Endothelial cell of umbilical vein (primary cell): ENCODE measurements around the gene CRHR2. TPM values are rescaled to one million over a fixed set of nuclear protein-coding genes. Genes with fewer than 3 reads are reported as not detected.

Experiments
- BruUV-seq: library from RNA; stranded (reverse); fragments of 400-500 nt; replicated peaks from 2 replicates; lab custom pipeline; 2021; lab: Mats Ljungman, UMichigan
- CTCF ChIA-PET: fragments of 300-600, 350-600 bp; sonication (Branson Sonifier 250); formaldehyde crosslinking; loops from one replicate; lab custom pipeline; 2021; ENCODE audit warnings: antibody characterized with exemption, inconsistent platforms; lab: Charles Lee
- POLR2A ChIA-PET: fragments of 300-600, 350-600 bp; sonication (Branson Sonifier 250); formaldehyde crosslinking; loops from one replicate; lab custom pipeline; 2021; ENCODE audit warnings: antibody characterized with exemption, inconsistent platforms; lab: Charles Lee
- DNase-seq: peaks from one replicate; pipeline ENCODE4 v3.0.0-alpha.2; 2011; ENCODE audit warnings: low read depth, low spot score
- FAIRE-seq: peaks from 2 replicates; lab custom pipeline; 2011; peaks lifted over from hg19 to GRCh38; lab: Jason Lieb, UNC
- H2AFZ ChIP-seq: 2 replicates; pipeline ENCODE4 v1.6.0; 2012; ENCODE audit warnings: low read depth, low read length, control low read depth, inconsistent platforms
- H3K27ac ChIP-seq: 2 replicates; pipeline ENCODE4 v1.5.1; 2011; ENCODE audit warnings: low read depth, mild to moderate bottlenecking, control low read depth, low read length, moderate library complexity; ENCODE audit not compliant: insufficient read depth
- H3K27me3 ChIP-seq, 2 experiments: 2 replicates each; pipeline versions ENCODE4 v1.6.0 to v1.6.1; 2011; ENCODE audit warnings: low read length in 2 of 2, mixed read lengths in 1 of 2; ENCODE audit not compliant: control insufficient read depth in 2 of 2, insufficient read depth in 2 of 2
- H3K36me3 ChIP-seq, 2 experiments: 2 replicates in 1 of 2; 3 replicates in 1 of 2; pipeline ENCODE4 v1.5.1; 2011; ENCODE audit warnings: low read length in 2 of 2, mild to moderate bottlenecking in 1 of 2, moderate library complexity in 1 of 2; ENCODE audit not compliant: control insufficient read depth in 2 of 2, insufficient read depth in 2 of 2; ENCODE audit errors: extremely low read depth in 1 of 2
- H3K4me1 ChIP-seq: 3 replicates; pipeline ENCODE4 v1.5.1; 2011; ENCODE audit warnings: mild to moderate bottlenecking, low read length; ENCODE audit not compliant: control insufficient read depth, insufficient read depth; ENCODE audit errors: extremely low read depth
- H3K4me2 ChIP-seq: 2 replicates; pipeline ENCODE4 v1.6.1; 2011; ENCODE audit warnings: low read length, control low read depth, mixed read lengths; ENCODE audit not compliant: insufficient read depth
- H3K4me3 ChIP-seq, 3 experiments: fragments of 200-600 bp in 1 of 3; sonication (generic), shearing (Covaris generic) in 1 of 3; replicated peaks in 1 of 3; 2 replicates each; pipeline ENCODE4 v1.5.1; 2011 to 2016; ENCODE audit warnings: control low read depth in 3 of 3, low read length in 3 of 3, mild to moderate bottlenecking in 2 of 3, inconsistent platforms in 1 of 3, low read depth in 1 of 3, moderate library complexity in 1 of 3; ENCODE audit not compliant: insufficient read depth in 1 of 3
- H3K79me2 ChIP-seq: 2 replicates; pipeline ENCODE4 v1.6.0; 2012; ENCODE audit warnings: low read length, inconsistent platforms; ENCODE audit not compliant: control insufficient read depth, insufficient read depth
- H3K9ac ChIP-seq: replicated peaks from 2 replicates; pipeline ENCODE3; 2011; ENCODE audit warnings: low read length, control low read depth; ENCODE audit not compliant: insufficient read depth; ENCODE audit errors: extremely low read depth
- H3K9me1 ChIP-seq: replicated peaks from 3 replicates; pipeline ENCODE4 v1.6.0; 2011; ENCODE audit warnings: mild to moderate bottlenecking, low read length; ENCODE audit not compliant: control insufficient read depth, insufficient read depth; ENCODE audit errors: extremely low read depth
- H3K9me3 ChIP-seq: replicated peaks from 2 replicates; pipeline ENCODE4 v1.5.1; 2012; ENCODE audit warnings: low read length, inconsistent platforms; ENCODE audit not compliant: control insufficient read depth, insufficient read depth
- H4K20me1 ChIP-seq: replicated peaks from 2 replicates; pipeline ENCODE3; 2011; ENCODE audit warnings: mild to moderate bottlenecking, low read length; ENCODE audit not compliant: control insufficient read depth, insufficient read depth; ENCODE audit errors: extremely low read depth
- EZH2 ChIP-seq: IDR thresholded peaks from 2 replicates; pipeline ENCODE4 v1.6.1; 2012; ENCODE audit warnings: borderline replicate concordance, low read depth, mild to moderate bottlenecking, moderate library complexity, low read length, inconsistent platforms; ENCODE audit not compliant: severe bottlenecking
- FOS ChIP-seq: IDR thresholded peaks from 2 replicates; pipeline ENCODE4 v1.6.1; 2011; ENCODE audit warnings: mild to moderate bottlenecking, low read length, moderate library complexity, borderline replicate concordance; ENCODE audit not compliant: insufficient read depth
- GATA2 ChIP-seq: IDR thresholded peaks from 2 replicates; pipeline ENCODE4 v1.7.0; 2011; ENCODE audit warnings: low read depth, mild to moderate bottlenecking, moderate library complexity, mixed read lengths, low read length; ENCODE audit not compliant: insufficient read length, insufficient read depth
- JUN ChIP-seq: IDR thresholded peaks from 2 replicates; pipeline ENCODE4 v1.6.1; 2011; ENCODE audit warnings: borderline replicate concordance, low read depth; ENCODE audit not compliant: insufficient read length, insufficient read depth
- MYC ChIP-seq: IDR thresholded peaks from one replicate; pipeline ENCODE4 v1.6.1; 2011; ENCODE audit warnings: mild to moderate bottlenecking, low read depth, low read length
- POLR2A ChIP-seq: IDR thresholded peaks from 2 replicates; pipeline ENCODE4 v1.6.1; 2012; ENCODE audit warnings: low read depth, mild to moderate bottlenecking, control low read depth, low read length
- POLR2AphosphoS5 ChIP-seq: IDR thresholded peaks from 2 replicates; pipeline ENCODE4 v1.6.1; 2012; ENCODE audit warnings: low read depth, mild to moderate bottlenecking, control low read depth, low read length, moderate library complexity; ENCODE audit not compliant: insufficient read depth
- dilution Hi-C: fragments of 300-500 bp; cut with MboI; formaldehyde crosslinking; loops from one replicate; pipeline ENCODE4 v1.15.0; 2019; ENCODE audit warnings: low sequenced_read_pairs; ENCODE audit not compliant: extremely low pct_ligation_motif_present
- intact Hi-C: fragments of 100-400 bp; cut with micrococcal nuclease; formaldehyde crosslinking; loops from one replicate; pipeline ENCODE4 v1.10.0; 2022
- polyA plus RNA-seq, 4 experiments: library from polyadenylated mRNA; depleted of rRNA in 3 of 4; stranded (reverse) in 3 of 4; unstranded in 1 of 4; fragments of >200 nt; gene quantifications; 2 replicates each; pipeline versions ENCODE4 v1.2.1 to v1.2.3, GENCODE V29; 2011 to 2012; ENCODE audit warnings: missing spikeins in 1 of 4
- total RNA-seq: library from RNA; stranded (reverse); gene quantifications from 2 replicates; pipeline ENCODE4 v1.2.3, GENCODE V29; 2021
- TF ChIP-seq, protein P1 (sequence below): IDR thresholded peaks from 2 replicates; pipeline ENCODE4 v1.6.1; 2011; ENCODE audit not compliant: insufficient read depth, insufficient read length
- TF ChIP-seq, protein P2 (sequence below), 2 donors: IDR thresholded peaks; 1 replicate in 1 of 2; 2 replicates in 1 of 2; pipeline ENCODE4 v1.5.1; 2011; ENCODE audit warnings: low read length in 2 of 2, mild to moderate bottlenecking in 2 of 2, moderate library complexity in 2 of 2, control low read depth in 1 of 2, inconsistent platforms in 1 of 2, low read depth in 1 of 2; ENCODE audit not compliant: insufficient read depth in 1 of 2; ENCODE audit errors: extremely low read depth in 1 of 2

CRHR2 gene
- total and polyA plus RNA-seq, 2 donors (not counting 3 experiments of a cell fraction or from before 2014, with no cell fraction given) = not detected

DNA sequence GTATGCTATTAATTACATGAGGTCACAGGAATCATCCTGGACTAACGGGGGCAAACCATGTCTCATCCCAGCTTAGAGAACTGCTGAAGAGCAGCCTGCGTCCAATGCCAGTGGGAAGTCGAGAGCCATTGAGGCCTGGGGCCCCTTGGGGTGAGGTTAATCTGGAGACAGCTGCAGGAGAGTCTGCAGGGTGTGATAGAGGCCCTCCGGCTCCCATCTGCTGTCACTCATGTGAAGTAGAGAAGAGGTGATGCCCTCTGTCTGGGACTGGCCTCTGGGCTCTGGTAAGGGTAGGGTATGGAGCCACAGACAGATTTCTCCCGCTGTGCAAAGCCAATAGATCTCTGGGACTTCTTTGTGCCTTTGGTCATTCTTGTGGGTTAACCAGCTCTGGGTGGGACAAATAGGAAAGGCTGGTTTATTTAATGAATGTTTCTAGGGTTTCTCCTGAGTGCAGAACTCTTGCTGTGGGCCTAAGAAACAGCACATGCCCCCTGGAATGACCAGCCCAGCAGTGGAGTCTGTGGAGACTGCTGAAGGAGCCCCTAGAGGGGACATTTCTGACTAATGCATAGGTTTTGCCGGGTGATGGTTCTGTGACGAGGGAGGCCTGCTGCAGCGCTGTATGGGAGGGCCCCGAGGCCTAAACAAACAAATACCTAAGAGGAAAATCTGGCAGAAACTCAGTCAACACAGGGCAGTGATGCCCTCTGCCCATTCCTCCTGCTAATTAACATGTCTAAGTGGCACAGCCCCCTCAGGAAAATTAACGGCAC lies 34.5 kb downstream of the CRHR2 start:
- FAIRE-seq (no peak), DNase-seq (no peak)
- dilution Hi-C loops = no loop called here
- Histone ChIP-seq H3K4me3 (no peak overlapping the region), H3K4me1 (no peaks in the 10 kb centered on the region), H3K36me3 (peaks cover 0 to 2% of the 10 kb centered on the region in 2 experiments), H3K9me3 (no peaks in the 10 kb centered on the region), H4K20me1 (no peaks in the 10 kb centered on the region), H2AFZ (no peak overlapping the region), H3K4me2 (no peak overlapping the region), H3K27ac (no peak overlapping the region), H3K9ac (no peak overlapping the region), H3K9me1 (no peaks in the 10 kb centered on the region), H3K27me3 (no peaks in the 10 kb centered on the region), H3K79me2 (no peaks in the 10 kb centered on the region)
- ChIA-PET CTCF (interaction anchor here (0.9 kb wide), 1 partner anchor 475 kb away, joined by 3 read pairs; no protein-coding TSS in a partner anchor), POLR2A (no interaction called here)
- no peak for TF ChIP-seq FOS
- TF ChIP-seq MYC = no peak
- TF ChIP-seq GATA2 = no peak
- TF ChIP-seq, protein P1, sequence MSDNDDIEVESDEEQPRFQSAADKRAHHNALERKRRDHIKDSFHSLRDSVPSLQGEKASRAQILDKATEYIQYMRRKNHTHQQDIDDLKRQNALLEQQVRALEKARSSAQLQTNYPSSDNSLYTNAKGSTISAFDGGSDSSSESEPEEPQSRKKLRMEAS = no peak
- TF ChIP-seq POLR2AphosphoS5 = no peak
- no peak for TF ChIP-seq EZH2
- intact Hi-C loops = no loop called here
- no TSS peak for BruUV-seq

DNA sequence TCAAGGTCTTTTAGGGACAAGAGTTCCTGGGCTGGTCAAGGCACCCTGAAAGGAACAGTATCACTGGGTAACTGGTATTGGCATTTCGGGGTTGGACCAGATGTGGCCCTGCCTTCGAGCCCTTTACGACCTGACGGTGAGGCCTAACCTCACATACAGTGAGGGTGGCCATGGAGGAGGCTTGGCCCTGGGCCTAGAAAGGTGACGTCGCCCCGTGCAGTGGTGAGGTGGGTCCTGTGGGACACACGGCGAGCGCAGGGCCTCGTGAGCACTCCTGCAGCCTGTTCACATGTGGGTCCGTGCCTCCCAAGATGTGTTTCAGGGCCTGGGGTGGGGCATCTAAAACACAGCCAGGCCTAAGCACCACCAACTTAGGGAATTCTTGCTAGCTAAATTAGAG lies 36.1 kb downstream of the CRHR2 start:
- ChIA-PET POLR2A (no interaction called here), CTCF (no interaction called here)
- no peak overlapping the region for H3K4me3 ChIP-seq
- FAIRE-seq = no peak
- H3K9ac ChIP-seq = no peak overlapping the region
- no peak overlapping the region for H2AFZ ChIP-seq
- BruUV-seq = no TSS peak
- H3K9me1 ChIP-seq = no peaks in the 10 kb centered on the region
- DNase-seq = no peak
- no peak overlapping the region for H3K27ac ChIP-seq
- H3K4me2 ChIP-seq = no peak overlapping the region
- H3K9me3 ChIP-seq = no peaks in the 10 kb centered on the region
- H3K27me3 ChIP-seq = no peaks in the 10 kb centered on the region
- intact Hi-C loops (no loop called here), dilution Hi-C loops (no loop called here)
- TF ChIP-seq, protein P1 = no peak
- TF ChIP-seq POLR2A (no peak), FOS (no peak), POLR2AphosphoS5 (no peak), GATA2 (no peak), JUN (no peak), MYC (no peak), EZH2 (no peak)
- TF ChIP-seq, protein P2, sequence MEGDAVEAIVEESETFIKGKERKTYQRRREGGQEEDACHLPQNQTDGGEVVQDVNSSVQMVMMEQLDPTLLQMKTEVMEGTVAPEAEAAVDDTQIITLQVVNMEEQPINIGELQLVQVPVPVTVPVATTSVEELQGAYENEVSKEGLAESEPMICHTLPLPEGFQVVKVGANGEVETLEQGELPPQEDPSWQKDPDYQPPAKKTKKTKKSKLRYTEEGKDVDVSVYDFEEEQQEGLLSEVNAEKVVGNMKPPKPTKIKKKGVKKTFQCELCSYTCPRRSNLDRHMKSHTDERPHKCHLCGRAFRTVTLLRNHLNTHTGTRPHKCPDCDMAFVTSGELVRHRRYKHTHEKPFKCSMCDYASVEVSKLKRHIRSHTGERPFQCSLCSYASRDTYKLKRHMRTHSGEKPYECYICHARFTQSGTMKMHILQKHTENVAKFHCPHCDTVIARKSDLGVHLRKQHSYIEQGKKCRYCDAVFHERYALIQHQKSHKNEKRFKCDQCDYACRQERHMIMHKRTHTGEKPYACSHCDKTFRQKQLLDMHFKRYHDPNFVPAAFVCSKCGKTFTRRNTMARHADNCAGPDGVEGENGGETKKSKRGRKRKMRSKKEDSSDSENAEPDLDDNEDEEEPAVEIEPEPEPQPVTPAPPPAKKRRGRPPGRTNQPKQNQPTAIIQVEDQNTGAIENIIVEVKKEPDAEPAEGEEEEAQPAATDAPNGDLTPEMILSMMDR (IDR thresholded peaks at IDR 0.05; ENCODE audit: extremely low read depth in 1 of 2, insufficient read depth in 1 of 2, low read depth in 1 of 2, low read length in 2 of 2) = no peak
- H3K4me1 ChIP-seq = no peaks in the 10 kb centered on the region
- no peaks in the 10 kb centered on the region for H4K20me1 ChIP-seq
- H3K36me3 ChIP-seq = peaks cover 0 to 2% of the 10 kb centered on the region in 2 experiments
- no peaks in the 10 kb centered on the region for H3K79me2 ChIP-seq
